Muscle of leg (tissue), 16 donors: ENCODE measurements around the gene SMIM29. TPM values are rescaled to one million over a fixed set of nuclear protein-coding genes. Genes with fewer than 3 reads are reported as not detected.

Experiments
- DNase-seq: peaks from one replicate; pipeline ENCODE4 v3.0.0; 2013
- H3K27ac ChIP-seq: one replicate; pipeline ENCODE4 v1.5.1; 2013; ENCODE audit warnings: mild to moderate bottlenecking, low read length, control low read depth
- H3K27me3 ChIP-seq: one replicate; pipeline ENCODE4 v1.6.1; 2013; ENCODE audit warnings: low read length; ENCODE audit not compliant: control insufficient read depth, insufficient read depth
- H3K36me3 ChIP-seq: one replicate; pipeline ENCODE4 v1.6.1; 2013; ENCODE audit warnings: low read length; ENCODE audit not compliant: control insufficient read depth, insufficient read depth
- H3K4me1 ChIP-seq: one replicate; pipeline ENCODE4 v1.6.1; 2013; ENCODE audit warnings: low read length; ENCODE audit not compliant: control insufficient read depth, insufficient read depth
- H3K4me3 ChIP-seq: one replicate; pipeline ENCODE4 v1.5.1; 2013; ENCODE audit warnings: low read length, control low read depth
- H3K9me3 ChIP-seq: replicated peaks from 2 replicates; pipeline ENCODE4 v1.6.1; 2013; ENCODE audit warnings: low read depth, low read length; ENCODE audit not compliant: control insufficient read depth
- WGBS: methylation state at CpG from one replicate; pipeline ENCODE4 v1.1.5; 2013; ENCODE audit warnings: missing lambda C conversion rate; ENCODE audit not compliant: insufficient coverage; 5-methylcytosine and 5-hydroxymethylcytosine counted together
- long read RNA-seq, 11 donors: transcript quantifications; one replicate each; lab custom pipeline, GENCODE V29; 2026
- polyA plus RNA-seq, 8 donors: library from polyadenylated mRNA; unstranded; fragments of 120-200 nt; gene quantifications; one replicate each; pipeline versions ENCODE4 v1.2.1 to v1.2.3, GENCODE V29; 2013; ENCODE audit warnings: inconsistent platforms in 1 of 8, low replicate concordance in 1 of 8; ENCODE audit not compliant: insufficient read length in 8 of 8, insufficient read depth in 1 of 8
- total RNA-seq: library from RNA; stranded (reverse); fragments of 120-200 nt; gene quantifications from one replicate; pipeline ENCODE4 v1.2.4, GENCODE V29; 2013

Gene SMIM29
- 12.0 TPM for total RNA-seq
- 10 to 100 TPM in 1 of 8 donors, 1 to 10 TPM in 7; 7.7 to 11.0 (median 8.8) TPM for polyA plus RNA-seq
- long read RNA-seq, donor 1, partial matches to known transcripts: 0 of 1 reads
- long read RNA-seq, donor 1, other reads (novel, unspliced or antisense): 0 of 1 reads
- long read RNA-seq, donor 2, partial matches to known transcripts: 0 of 2 reads
- long read RNA-seq, donor 2, other reads (novel, unspliced or antisense): 0 of 2 reads
- long read RNA-seq, donor 3, partial matches to known transcripts: 0 of 9 reads
- long read RNA-seq, donor 3, other reads (novel, unspliced or antisense): 0 of 9 reads
- long read RNA-seq, donor 4, partial matches to known transcripts: 0 of 3 reads
- long read RNA-seq, donor 4, other reads (novel, unspliced or antisense): 0 of 3 reads
- long read RNA-seq, donor 5, transcript SMIM29-205 (5 exons, 1,297 nt): major isoform, 6 of 11 reads
- long read RNA-seq, donor 5, partial matches to known transcripts: 0 of 11 reads
- long read RNA-seq, donor 5, other reads (novel, unspliced or antisense): 0 of 11 reads
- long read RNA-seq, donor 6, transcript SMIM29-205 (5 exons, 1,297 nt): major isoform, 6 of 7 reads
- long read RNA-seq, donor 6, partial matches to known transcripts: 0 of 7 reads
- long read RNA-seq, donor 6, other reads (novel, unspliced or antisense): 0 of 7 reads
- long read RNA-seq, donor 7, partial matches to known transcripts: 0 of 3 reads
- long read RNA-seq, donor 7, other reads (novel, unspliced or antisense): 0 of 3 reads
- long read RNA-seq, donor 8, partial matches to known transcripts: 0 of 4 reads
- long read RNA-seq, donor 8, other reads (novel, unspliced or antisense): 0 of 4 reads
- long read RNA-seq, donor 9, transcript SMIM29-205 (5 exons, 1,297 nt): major isoform, 6 of 6 reads
- long read RNA-seq, donor 9, partial matches to known transcripts: 0 of 6 reads
- long read RNA-seq, donor 9, other reads (novel, unspliced or antisense): 0 of 6 reads
- long read RNA-seq, donor 10, transcript SMIM29-205 (5 exons, 1,297 nt): major isoform, 7 of 7 reads
- long read RNA-seq, donor 10, partial matches to known transcripts: 0 of 7 reads
- long read RNA-seq, donor 10, other reads (novel, unspliced or antisense): 0 of 7 reads
- long read RNA-seq, donor 11, transcript SMIM29-205 (5 exons, 1,297 nt): major isoform, 8 of 10 reads
- long read RNA-seq, donor 11, partial matches to known transcripts: 0 of 10 reads
- long read RNA-seq, donor 11, other reads (novel, unspliced or antisense): 0 of 10 reads

DNA sequence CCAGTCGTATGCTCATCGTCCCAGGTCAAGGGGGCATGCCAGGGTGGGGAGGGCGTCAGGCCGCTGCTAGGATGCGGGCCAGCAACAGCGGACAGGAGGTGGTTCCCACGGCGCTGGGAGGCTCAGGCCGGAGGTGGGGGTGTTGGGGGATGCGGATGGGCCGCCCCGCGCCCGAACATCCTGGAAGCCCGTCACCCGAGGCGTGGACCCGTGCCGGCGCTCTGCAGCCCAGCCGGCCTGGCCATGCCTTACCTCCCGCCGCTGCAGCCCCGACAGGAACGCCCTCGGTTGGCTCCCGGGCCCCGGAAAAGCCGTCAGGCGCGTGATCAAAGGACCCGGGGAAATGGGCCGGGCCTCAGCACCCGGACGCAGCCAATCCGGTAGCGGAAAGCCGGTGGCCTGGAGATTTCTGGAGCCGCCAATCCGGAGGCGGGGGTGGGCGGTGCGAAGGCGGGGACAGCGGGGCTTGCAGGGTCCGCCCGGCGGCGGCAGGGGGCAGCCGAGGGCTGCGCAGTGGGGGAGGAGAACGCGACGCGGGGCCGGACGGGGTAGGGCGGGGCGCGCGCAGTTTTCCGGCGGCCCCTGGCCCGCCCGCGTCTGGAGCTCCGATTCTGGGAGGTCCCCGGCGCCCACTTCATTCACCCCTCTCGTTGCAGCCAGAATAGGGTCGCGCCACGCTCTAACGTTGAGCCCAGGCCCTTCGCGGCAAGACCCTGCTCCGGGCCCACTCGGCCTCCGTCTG, at the start of gene SMIM29:
SMIM29 (minus strand) TSS at position 280 of the 742 bp plus-strand sequence. CDS start 1,215 bp downstream, outside the sequence.
- Histone ChIP-seq H3K36me3 (no peaks in the 10 kb centered on the region), H3K27me3 (no peaks in the 10 kb centered on the region), H3K4me1 (peaks cover 25% of the 10 kb centered on the region), H3K27ac (peak within 1 kb of the TSS; percentile 91), H3K4me3 (peak within 1 kb of the TSS; percentile 77), H3K9me3 (no peaks in the 10 kb centered on the region)
- peak; percentile 98 for DNase-seq
- WGBS: under 1% methylated on average over 75 of the region's 79 CpGs

DNA sequence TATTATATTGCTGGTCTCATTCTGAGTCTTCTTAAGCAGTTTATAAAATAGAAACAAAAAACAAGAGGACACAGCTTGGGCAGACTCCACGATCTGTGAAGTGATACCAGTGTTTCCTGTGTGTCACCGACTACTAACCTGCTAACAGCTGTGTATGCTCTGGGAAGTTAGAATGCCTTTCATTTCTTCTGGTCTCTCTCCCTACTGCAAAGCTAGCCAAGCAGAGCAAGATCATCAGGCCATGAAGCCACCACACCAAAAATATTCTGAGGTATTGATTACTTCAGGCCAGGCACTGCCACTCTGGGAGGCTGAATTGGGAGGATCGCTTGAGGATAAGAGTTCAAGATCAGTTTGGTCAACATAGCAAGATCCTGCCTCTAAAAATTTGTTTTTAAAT, 46.9 kb upstream of the SMIM29 start:
- Histone ChIP-seq H3K4me3 (no peak overlapping the region), H3K27me3 (no peaks in the 10 kb centered on the region), H3K9me3 (no peaks in the 10 kb centered on the region), H3K36me3 (peaks cover 32% of the 10 kb centered on the region), H3K27ac (peak overlapping the region; percentile 35), H3K4me1 (peaks cover 22% of the 10 kb centered on the region)
- peak; percentile 43 for DNase-seq
- no CpG with 5 or more reads among the region's 3 CpGs for WGBS

DNA sequence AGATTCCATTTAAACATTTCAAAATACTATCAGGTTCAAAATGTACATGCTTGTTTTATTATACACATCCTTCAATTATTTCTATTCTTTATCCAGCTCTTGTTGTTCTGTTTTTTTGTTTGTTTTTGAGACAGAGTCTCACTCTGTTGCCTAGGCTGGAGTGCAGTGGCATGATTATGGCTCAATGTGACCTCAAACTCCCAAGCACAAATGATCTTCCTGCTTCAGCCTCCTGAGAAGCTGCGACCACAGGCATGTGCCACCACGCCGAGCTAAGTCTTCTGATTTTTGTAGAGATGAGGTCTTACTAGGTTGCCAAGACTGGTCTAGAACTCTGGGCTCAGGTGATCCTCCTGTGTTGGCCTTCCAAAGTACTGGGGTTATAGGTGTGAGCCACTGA, 44.1 kb upstream of the SMIM29 start:
- WGBS: no CpG with 5 or more reads among the region's 3 CpGs
- no peaks in the 10 kb centered on the region for H3K9me3 ChIP-seq
- H3K4me1 ChIP-seq: peaks cover 14% of the 10 kb centered on the region
- H3K27ac ChIP-seq: no peak overlapping the region
- no peak for DNase-seq
- no peak overlapping the region for H3K4me3 ChIP-seq
- H3K36me3 ChIP-seq: peaks cover 36% of the 10 kb centered on the region
- H3K27me3 ChIP-seq: no peaks in the 10 kb centered on the region

DNA sequence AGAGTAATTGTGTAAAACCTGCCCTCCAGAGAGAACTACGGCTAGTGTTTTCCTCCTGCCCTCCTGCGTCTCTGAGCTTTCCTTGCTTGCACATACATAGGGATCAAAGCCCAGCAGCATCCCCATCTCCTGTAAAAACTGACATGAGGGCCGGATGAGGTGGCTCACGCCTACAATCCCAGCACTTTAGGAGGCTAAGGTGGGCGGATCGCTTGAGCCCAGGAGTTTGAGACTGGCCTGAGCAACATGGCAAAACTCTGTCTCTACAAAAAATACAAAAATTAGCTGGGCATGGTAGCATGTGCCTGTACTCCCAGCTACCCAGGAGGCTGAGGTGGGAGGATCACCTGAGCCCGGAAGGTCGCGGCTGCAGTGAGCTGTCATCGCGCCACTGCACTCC, 40.3 kb upstream of the SMIM29 start:
- peaks cover 9% of the 10 kb centered on the region for H3K4me1 ChIP-seq
- WGBS: 98% methylated on average over 7 of the region's 11 CpGs

DNA sequence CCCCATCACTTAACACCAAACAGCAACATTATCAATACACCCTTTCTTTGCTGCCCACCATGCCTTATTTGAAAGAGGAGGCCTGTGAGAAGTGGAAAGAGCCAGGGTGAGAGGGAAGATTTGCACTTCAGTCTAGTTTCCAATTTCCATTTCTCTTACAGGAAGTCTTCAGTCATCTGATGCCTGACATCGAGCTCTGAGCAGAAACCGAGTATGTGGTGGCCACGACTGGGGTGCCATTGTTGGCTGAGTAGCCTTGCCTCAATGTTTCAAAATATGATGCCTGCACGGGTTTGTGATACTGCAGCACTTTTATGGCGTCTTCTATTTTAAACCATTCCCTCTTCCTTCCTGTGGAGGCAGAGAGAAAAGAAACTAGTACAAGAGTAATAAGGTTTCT, 39.8 kb upstream of the SMIM29 start:
- no peaks in the 10 kb centered on the region for H3K9me3 ChIP-seq
- H3K4me1 ChIP-seq: peaks cover 11% of the 10 kb centered on the region
- no peaks in the 10 kb centered on the region for H3K27me3 ChIP-seq
- DNase-seq: peak; percentile 39
- H3K4me3 ChIP-seq: no peak overlapping the region
- 43% methylated on average over 3 of the region's 5 CpGs for WGBS
- no peak overlapping the region for H3K27ac ChIP-seq
- H3K36me3 ChIP-seq: peaks cover 49% of the 10 kb centered on the region

More for the DNA sequence above, 40.3 kb upstream of the SMIM29 start:
- no peak overlapping the region for H3K27ac ChIP-seq
- no peak for DNase-seq
- H3K36me3 ChIP-seq: peaks cover 47% of the 10 kb centered on the region
- no peak overlapping the region for H3K4me3 ChIP-seq
- no peaks in the 10 kb centered on the region for H3K9me3 ChIP-seq
- H3K27me3 ChIP-seq: no peaks in the 10 kb centered on the region

- Histone ChIP-seq H3K9me3 (no peaks in the 10 kb centered on the region), H3K4me3 (no peak overlapping the region), H3K36me3 (peaks cover 36% of the 10 kb centered on the region), H3K4me1 (peaks cover 11% of the 10 kb centered on the region), H3K27me3 (no peaks in the 10 kb centered on the region), H3K27ac (peak overlapping the region; percentile 63)
- 51% methylated on average over 3 of the region's 4 CpGs for WGBS
- DNase-seq: no peak
Observed at GRCh38 chr6:34285448-34286164, 36.8 kb upstream of the SMIM29 start.

- WGBS: no CpG with 5 or more reads among the region's 4 CpGs
- peaks cover 11% of the 10 kb centered on the region for H3K4me1 ChIP-seq
- no peaks in the 10 kb centered on the region for H3K27me3 ChIP-seq
- H3K9me3 ChIP-seq: no peaks in the 10 kb centered on the region
- H3K36me3 ChIP-seq: peaks cover 41% of the 10 kb centered on the region
- DNase-seq: peak; percentile 67
- H3K4me3 ChIP-seq: no peak overlapping the region
- peak overlapping the region; percentile 63 for H3K27ac ChIP-seq
Observed at GRCh38 chr6:34284563-34285447, 36.0 kb upstream of the SMIM29 start.

DNA sequence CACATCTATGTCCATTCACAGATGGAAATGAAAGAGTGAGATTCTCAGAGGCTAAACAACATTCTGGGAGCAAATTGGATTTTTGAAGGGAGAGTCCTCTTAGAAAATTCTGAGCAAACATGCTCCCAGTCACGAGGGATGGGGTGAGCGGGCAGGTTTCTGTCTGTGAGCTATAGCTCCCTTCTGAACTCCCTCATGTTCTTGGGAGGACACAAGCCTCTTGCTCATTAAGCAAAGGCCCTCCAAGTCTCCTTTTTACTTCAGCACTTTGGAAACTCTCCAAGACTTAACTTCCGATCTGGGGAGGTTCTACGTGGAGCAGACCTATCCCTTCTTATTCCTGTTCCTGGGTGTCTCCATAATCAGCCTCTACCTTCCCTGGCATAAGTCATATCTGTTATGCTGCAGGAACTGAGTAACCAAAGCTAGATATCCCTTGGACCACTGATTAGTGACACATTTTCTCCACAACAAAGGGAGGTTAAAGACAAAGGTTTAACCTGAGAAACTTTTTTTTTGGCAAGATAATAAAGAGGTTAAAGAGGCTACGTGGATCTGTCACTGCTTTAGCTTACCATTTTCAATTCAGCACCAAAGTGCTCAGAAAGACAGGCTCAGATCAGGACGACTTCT, 33.0 kb upstream of the SMIM29 start:
- Histone ChIP-seq H3K9me3 (no peaks in the 10 kb centered on the region), H3K27ac (no peak overlapping the region), H3K27me3 (no peaks in the 10 kb centered on the region), H3K4me1 (peaks cover 12% of the 10 kb centered on the region), H3K36me3 (peaks cover 37% of the 10 kb centered on the region), H3K4me3 (no peak overlapping the region)
- DNase-seq: no peak
- 83% methylated on average over 1 of the region's 6 CpGs for WGBS
